ENCODE data around the gene FGD4. TPM values are rescaled to one million over a fixed set of nuclear protein-coding genes. Genes with fewer than 3 reads are reported as not detected.

The FGD4 gene
- total RNA-seq, 1 donor from 2014 or later: 16.2 TPM

DNA sequence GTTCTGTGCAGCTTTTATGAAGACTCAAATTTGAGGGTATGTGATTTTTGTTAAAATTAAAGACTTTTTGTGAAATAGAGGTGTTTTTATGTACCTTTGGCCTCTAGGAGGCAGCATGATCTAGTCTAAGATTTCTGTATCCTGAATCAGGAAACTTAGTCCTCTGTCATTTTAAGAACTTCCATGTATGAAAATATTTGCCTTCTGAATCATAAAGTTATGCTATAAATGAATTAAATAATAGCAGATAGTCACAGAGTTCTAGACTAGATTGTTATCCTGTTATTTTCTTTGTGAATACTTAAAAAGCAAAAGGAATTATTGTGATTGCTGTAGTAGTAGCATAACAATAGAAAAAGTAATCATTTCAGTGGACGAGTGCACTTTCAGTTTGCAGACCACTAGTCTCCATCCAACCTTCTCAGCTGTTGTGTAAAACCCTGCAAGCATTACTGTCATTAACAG, 56.3 kb downstream of the FGD4 start:
- DNase-seq (ENCODE audit: low read depth): peak; percentile 84

DNA sequence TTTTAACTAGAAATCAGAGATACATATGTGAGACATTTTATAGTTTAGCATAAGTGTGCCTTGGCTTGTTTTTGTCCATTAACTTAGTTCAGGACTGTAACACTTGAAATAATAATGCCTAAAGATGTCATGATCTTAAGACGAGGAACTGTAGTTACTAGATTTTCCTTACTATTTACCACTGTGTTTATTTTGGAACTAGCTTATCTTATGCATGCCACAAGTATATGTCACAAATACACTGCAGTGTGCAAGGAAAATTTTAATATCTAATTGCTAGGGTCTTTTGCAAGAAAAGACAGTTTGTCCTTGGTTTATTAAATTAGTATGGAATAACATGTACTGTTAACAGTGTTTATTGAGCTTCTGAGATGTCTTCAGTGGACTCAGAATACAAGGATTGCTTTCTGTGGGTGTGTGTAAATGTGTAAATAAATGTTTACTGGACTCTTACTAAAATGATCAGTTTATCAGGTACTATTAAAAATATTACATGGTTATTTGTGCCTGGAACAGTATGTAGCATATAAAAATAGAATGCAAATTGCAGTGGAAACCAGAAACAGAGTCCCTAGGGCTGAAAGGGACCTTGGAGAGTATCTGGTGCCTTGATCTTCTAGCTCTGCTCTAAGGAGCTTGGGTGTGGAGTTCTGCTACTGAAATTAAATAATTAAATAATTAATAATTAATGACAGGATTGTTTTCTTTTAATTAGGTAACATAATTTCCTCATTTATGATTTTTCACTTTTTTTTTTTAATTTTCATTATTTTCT, 58.1 kb downstream of the FGD4 start:
- DNase-seq (ENCODE audit: low read depth): no peak

DNA sequence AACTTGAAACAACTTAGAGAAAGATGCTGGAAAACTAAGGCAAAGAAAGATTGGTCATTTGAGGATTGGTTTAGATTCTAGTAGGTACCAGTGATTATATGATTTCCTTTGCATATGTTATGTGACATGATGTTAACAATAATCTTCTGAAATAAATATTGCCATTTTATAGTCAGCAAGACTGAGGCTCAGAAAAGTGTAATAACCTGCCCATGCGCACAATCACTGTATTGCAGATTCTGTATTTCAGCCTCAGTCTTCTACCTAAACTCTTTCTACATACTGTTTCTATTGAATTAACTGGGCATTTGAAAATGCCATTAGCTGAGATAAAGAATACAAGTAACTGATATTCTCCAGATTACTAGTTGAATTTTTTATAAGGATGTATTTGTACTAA, 61.3 kb downstream of the FGD4 start:
- DNase-seq (ENCODE audit: low read depth): no peak

DNA sequence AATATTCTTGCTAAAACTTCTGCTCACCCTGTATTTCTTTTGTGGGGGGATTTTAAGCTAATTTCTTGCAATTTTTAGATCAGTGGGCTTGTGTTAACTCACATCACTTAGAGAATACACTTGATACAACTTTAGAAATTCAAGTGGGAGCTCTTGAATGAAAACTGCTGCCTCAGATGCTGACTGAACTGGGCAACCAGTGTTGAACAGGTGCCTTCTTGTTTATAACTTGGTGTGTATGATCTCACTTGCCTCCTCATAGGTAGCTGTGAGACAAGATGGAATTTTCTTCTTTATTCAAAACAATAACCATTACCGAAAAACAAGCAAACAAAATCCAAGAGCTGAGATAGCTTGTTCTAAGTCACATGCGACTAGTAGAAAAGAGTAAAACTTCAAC, 63.5 kb downstream of the FGD4 start:
- DNase-seq (ENCODE audit: low read depth): peak; percentile 47

DNA sequence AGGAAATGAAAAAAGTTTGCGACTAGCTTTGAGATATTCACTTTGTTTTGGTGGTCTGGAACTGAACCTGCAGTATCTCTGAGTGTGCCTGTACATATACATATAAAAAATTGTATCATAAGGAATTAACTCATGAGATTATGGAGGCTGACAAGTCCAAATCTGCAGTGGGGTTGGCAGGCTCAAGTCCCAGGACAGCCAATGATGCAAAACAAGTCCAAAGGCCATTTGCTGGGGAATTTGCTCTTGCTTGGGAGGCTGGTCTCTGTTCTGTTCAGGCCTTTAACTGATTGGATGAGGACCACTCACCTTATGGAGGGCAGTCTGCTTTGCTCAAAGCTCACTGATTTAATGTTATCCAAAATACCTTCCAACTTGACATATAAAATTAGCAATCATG, 66.8 kb downstream of the FGD4 start:
- DNase-seq (ENCODE audit: low read depth): no peak

DNA sequence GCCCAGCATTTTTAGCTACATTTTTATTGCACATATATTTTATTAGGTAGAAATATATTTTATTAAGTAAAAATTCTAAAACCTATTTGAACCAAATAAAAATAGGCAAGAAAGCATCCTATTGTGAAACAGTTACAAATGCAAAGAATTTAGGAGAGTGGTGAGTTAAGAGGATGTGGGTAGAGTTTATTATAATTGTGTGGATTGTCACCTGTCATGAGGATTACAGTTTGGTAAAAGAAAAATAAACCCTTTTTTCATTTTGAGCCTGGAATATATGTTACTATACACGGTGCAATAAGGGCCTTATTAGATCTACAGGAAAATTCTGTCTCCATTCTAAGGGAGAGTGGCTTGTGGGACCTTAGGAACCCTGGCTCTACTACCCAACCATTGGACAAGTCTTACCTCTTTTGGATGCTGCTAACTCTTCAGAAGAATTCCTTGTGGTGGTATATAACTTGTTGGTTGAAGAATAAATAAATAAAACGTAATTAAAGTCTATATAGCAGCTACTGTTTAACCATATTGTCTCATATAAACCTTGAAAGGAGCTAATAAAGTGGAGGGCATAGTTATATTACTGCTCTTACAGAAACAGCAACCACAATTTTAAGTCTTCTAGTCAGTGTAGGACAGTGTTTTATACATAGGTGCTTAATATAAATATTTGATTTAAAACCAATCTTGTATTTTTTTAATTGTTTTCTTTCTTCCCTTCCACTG, 67.8 kb downstream of the FGD4 start:
- no peak for DNase-seq (ENCODE audit: low read depth)

DNA sequence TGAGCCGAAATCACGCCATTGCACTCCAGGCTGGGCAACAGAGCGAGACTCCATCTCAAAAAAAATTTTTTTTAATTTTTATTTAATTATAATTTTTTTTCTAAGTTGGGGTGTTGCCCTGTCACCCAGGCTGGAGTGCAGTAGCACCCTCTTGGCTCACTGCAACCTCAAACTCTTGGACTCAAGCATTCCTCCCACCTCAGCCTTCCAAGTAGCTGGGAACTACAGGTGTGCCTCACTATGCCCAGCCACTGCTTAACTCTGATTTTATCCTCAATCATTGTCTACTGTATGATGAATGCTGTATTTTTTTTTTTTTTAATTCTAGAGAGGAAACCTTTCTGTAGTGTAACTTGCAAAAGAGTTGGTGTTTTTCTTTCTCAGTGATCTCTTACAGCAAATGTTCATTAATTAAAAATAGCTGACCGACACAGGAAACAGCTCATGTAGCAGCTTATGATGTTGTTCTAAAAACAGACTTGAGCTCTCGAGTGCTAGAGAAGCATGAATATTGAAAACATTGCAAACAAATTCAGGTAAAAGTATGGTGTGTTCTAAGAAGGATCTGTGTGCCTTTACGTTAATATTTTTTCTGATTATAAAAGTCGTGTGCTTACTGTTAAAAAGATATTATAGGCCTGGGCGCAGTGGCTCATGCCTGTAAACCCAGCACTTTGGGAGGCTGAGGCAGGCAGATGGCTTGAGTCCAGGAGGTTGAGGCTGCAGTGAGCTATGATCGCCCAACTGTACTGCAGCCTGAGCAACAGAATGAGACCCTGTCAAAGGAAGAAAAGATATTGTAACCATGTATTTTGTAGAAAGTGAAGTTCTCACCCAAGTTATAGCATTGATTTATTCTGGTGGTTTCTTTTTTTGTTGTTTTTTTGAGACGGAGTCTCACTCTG, 68.9 kb downstream of the FGD4 start:
- DNase-seq (ENCODE audit: low read depth): peak; percentile 54

DNA sequence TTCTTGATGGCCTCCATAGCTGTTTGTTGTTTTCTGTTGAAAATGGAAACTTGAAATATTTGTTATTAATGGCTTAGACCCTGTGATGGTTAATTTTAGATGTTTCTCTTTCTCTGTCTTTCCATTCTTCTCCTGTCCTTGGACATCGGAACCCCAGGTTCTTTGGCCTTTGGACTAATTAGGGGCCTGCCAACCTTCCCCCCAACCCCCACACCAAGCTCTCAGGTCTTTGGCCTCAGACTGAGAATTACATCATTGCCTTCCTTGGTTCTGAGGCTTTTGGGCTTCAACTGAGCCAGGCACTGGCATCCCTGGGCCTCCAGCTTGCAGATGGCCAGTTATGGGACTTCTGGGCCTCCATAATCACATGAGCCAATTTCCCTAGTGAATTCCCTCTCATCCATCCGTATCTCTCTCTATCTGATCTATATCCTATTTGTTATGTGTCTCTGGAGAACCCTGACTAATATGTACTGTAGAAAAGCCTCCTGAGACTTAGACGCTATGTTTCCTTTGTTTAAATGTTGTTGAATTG, 71.6 kb downstream of the FGD4 start:
- DNase-seq (ENCODE audit: low read depth): no peak

DNA sequence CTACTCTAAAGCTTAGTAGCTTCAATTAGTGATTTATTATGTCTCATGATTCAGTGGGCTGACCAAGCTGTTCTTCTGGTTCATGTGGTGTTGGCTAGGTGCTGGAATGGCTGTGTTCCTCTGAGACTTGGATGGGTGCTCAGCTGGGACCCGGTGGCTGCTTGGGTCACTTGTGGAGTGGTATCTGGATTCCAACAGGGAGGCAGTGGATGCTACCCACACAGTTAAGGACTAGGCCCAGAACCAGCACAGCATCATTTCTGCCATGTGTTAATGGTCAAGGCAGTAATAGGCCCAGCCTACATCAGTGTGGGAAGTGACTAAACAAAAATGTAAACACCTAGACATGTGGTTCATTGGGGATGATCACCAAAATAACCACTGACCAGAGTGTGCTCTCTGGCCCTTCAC, 72.2 kb downstream of the FGD4 start:
- peak; percentile 65 for DNase-seq (ENCODE audit: low read depth)

DNA sequence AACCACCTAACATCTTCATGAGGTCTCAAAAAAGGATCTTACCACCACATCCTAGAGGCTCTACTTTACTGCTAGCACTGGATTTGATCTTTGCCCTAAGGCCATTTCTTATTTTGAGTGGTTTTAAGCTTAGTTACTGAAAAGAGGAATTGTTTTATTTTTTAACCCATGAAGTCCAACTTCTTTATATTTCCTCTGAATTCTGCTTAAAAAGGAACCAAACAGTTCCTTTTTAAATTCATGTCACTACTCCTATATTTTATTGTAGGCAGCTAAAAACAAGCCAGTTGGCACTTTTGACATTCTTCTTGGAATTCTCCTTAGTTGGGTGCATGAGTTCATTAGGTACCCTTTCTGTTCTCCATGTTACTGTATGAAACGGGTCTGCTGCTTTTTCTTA, 76.4 kb downstream of the FGD4 start:
- DNase-seq (ENCODE audit: low read depth): no peak

DNA sequence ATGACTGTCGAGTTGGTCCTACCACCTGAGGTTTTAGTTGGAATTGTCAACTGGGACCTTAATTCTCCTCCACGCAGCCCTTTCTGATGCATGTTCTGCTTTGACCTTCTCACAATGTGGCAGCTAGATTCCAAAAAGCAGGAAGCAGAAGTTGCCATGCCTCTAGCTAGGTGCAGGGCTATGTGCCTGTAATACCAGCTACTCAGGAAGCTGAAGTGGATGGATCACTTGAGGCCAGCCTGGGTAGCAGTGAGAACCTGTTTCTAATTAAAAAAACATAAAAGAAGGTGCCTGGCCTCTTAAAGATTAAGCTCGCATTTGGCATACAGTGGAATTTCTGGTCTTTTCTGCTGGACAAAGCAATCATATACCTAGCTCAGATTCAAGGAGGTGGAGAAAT, 77.1 kb downstream of the FGD4 start:
- DNase-seq (ENCODE audit: low read depth): no peak

DNA sequence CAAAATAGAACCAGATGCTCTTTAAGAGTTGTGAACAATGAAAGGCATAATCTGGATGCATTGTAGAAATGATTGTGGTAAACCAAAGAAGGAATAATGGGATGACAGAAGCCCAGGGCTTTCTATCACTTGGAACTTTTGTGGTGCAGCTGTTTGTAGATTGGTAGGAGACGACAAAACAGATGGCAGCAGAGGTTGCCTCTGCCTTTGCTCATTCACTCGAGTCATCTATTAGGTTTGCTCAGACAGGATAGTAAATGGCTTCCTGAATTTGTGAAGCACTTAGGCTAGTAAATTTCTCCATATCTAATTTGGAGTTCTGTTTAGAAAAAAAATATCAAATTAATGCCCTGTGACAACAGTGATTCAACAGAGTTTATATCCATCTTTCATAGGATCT, 78.4 kb downstream of the FGD4 start:
- DNase-seq (ENCODE audit: low read depth): peak; percentile 95

DNA sequence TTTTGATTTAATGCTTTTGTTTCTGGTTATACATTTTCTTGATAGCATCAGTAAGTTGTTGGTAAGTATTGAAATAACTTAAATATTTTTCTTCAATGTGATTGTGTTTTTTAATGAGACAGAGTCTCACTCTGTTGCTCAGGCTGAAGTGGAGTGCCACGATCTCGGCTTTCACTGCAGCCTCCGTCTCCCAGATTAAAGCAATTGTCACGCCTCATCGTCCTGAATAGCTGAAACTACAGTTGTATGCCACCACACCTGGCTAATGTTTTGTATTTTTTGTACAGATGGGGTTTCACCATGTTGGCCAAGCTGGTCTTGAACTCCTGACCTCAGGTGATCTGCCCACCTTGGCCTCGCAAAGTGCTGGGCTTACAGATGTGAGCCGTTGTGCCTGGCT, 78.8 kb downstream of the FGD4 start:
- DNase-seq (ENCODE audit: low read depth): no peak

DNA sequence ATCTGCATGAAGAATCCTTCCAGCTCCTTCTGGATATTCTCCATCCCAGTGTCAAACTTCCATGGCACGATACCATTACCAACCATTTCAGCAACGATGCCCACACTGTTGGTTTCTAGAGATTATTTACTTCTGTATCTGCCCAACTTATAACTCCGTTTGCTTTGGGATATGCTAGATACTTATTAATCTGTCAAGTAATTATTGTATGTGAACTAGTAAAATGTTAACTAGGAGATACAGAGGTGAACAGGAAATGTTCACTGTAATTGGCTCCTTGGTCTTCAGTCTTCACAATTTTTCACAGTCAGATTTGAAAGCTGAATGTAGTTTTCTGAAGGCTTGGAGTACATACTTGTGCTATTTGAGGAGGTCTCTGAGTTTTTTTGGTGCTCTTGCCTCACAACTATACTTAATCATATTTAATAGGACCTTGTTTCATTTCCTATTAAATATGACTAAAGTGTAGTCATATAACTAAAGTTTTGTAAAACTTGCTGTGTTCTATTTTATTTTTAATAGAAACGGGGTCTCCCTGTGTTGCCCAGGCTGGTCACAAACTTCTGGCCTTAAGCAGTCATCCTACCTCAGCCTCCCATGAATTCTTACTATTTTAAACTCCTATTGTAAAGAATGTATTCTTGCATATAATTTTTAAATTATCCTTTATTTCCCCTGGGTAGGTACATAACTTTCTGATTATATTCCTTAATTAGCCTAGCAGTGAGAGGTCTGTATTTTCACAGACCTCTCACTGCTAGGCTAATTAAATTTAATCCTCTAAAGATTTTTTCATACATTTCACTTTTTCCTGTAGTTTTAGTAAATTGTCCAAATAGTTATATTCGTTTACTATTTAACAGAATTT, 79.7 kb downstream of the FGD4 start:
- no peak for DNase-seq (ENCODE audit: low read depth)

DNA sequence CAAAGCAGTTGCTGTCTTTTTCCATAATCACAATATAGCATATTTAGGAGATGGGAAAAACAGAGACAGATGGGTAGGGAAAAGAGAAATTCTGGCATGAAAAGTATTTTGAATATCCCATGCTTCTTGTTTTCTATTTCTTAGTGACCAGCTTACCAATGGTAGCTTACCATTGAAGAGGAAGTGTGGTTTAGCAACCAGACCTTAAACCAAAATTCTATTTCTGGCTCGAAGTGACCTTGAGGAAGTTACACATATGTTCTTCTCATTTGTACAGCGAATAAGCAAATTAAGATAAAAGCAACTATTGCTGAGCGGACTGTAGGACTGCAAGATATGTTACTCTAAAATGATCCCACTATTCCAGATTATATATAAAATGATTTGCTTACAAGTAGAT, 82.9 kb downstream of the FGD4 start:
- DNase-seq (ENCODE audit: low read depth): peak; percentile 49

DNA sequence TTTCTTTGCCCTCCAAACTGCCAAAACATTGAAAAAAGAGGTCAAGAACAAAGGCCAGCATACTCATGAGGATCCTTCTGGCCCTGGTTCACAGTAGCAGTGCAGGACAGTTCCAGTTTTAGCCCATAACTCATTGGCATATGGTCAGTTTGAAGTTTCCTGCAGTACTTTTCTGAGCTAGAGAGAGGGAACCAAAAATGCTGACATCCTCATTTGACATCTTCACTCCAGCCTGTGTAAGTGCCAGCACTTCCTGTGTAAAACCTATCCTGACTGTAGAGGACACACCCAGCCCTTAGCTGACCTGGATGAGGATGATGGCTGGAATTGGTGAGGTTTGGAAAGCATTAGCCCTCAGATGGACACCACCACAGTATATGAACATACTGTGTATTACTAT, 84.1 kb downstream of the FGD4 start:
- no peak for DNase-seq (ENCODE audit: low read depth)

DNA sequence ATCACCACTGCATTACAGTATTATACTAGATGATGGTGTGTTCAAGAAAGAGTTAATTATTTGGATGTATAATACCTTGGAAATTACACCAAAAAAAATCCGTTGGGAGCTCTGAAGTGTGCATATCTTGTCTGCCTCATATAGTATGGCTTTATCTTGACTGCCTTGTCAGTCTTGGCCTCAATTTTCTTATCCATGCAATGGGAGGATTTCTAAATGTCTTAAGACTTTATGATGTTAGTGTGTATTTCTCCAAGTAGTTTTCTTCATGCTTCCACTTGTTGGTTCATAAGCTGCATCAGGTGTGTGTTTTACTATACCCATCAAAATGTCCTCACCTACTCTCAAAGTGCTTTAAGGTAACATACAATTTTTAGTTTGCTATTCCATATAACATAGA, 84.6 kb downstream of the FGD4 start:
- no peak for DNase-seq (ENCODE audit: low read depth)

DNA sequence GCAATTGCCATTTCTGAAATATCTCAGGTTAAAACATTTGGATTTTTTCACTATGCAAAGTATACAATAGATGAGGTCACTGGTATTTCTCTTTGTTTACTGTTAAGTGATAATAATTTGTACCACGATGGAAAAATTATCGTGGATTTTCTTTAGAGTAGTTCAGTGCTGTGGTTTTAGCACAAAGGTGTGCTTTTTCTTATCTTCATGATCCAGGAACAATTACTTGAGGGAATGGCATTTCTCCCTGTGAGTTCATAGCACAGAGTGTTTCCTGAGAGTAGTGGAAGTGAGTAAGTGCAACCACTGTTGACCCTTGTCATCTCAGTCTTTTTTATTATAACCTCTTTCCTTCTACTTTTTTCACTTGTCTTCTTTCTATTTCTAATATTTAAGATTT, 86.8 kb downstream of the FGD4 start:
- DNase-seq (ENCODE audit: low read depth): no peak

DNA sequence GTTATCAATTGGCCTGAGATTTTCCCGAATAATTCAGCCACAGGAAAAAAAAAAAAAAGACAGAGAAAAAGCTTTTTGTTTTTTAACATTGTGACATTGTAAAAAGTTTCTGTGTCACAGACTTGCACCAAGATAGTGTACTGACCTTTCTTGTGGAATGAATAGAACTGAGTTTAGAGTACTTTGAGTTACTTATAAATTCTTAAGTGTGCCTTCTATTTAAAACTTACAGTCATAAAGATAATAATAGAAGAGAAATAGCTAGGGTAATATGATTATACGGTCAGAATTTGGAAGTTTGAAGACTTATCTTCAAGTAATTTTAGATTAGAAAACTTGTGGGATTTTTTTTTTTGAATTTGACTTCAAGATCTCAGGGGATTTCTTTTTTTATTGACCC, 88.8 kb downstream of the FGD4 start:
- DNase-seq (ENCODE audit: low read depth): no peak

DNA sequence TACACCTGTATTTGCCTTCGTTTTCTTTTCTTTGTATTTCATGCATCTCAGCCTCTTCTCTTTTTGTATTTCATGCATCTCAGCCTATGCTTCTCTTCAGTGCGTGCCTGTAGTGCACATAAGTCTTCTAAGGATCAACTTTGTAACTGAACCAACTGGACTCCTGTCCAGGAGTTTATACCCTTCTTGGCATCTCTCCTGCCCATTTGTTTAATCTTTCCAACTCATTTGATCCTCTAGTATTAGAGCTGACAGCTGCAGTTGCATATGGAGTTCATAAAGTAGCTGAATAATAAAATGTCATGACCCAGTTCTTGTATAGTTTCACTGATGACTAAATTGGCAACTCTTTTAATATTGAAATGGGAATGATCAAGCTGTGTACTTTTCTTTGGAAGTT, 89.7 kb downstream of the FGD4 start:
- DNase-seq (ENCODE audit: low read depth): no peak

DNA sequence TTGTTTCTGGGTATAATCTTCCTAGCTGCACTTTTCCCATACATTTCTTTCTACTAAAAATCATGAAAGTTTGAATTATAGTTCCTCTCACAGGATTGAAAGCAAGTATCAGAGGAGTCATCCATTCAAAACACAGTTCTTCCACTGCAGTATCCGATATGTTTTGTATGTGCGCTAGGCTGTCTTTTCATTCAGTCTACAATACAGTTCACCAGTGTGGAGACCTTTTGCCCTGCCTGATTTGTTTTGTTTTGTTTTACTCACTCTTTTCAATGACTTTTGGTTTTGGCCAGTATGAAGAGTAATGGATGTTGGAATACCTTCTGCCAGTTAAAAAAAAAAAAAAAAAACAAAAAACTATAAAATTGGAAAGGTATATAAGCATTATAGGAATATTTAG, 91.4 kb downstream of the FGD4 start:
- no peak for DNase-seq (ENCODE audit: low read depth)

All from myocyte (in vitro differentiated cells).